Esophagus (tissue), 2 donors: Measurements from ENCODE around the gene ZNF597. TPM values are rescaled to one million over a fixed set of nuclear protein-coding genes. Genes with fewer than 3 reads are reported as not detected.

Experiments used
- H3K27ac ChIP-seq, 2 donors: one replicate each; pipeline ENCODE4 v1.5.1; 2013; ENCODE audit warnings: low read depth in 2 of 2, mild to moderate bottlenecking in 2 of 2, inconsistent platforms in 1 of 2, low read length in 1 of 2, moderate library complexity in 1 of 2
- H3K27me3 ChIP-seq, 2 donors: one replicate each; pipeline ENCODE4 v1.6.1; 2013; ENCODE audit warnings: low read length in 2 of 2, control low read depth in 1 of 2, mild to moderate bottlenecking in 1 of 2; ENCODE audit not compliant: insufficient read depth in 2 of 2, control insufficient read depth in 1 of 2
- H3K36me3 ChIP-seq, 2 donors: one replicate each; pipeline ENCODE4 v1.6.1; 2013; ENCODE audit warnings: low read length in 1 of 2; ENCODE audit not compliant: control insufficient read depth in 2 of 2, insufficient read depth in 2 of 2
- H3K4me1 ChIP-seq, 2 donors: one replicate each; pipeline ENCODE4 v1.6.1; 2013; ENCODE audit warnings: low read length in 1 of 2; ENCODE audit not compliant: control insufficient read depth in 2 of 2, insufficient read depth in 2 of 2
- H3K4me3 ChIP-seq, 2 donors: one replicate each; pipeline ENCODE4 v1.5.1; 2013; ENCODE audit warnings: low read length in 2 of 2, mild to moderate bottlenecking in 2 of 2, low read depth in 1 of 2, moderate library complexity in 1 of 2
- H3K9me3 ChIP-seq, 2 donors: one replicate each; pipeline ENCODE4 v1.6.1; 2013; ENCODE audit warnings: mild to moderate bottlenecking in 2 of 2, low read depth in 1 of 2, low read length in 1 of 2, moderate library complexity in 1 of 2; ENCODE audit not compliant: control insufficient read depth in 2 of 2, insufficient read depth in 1 of 2
- WGBS, 2 donors: extraction: QIAGEN DNeasy Blood & Tissue Kit; methylation state at CpG; one replicate each; pipeline ENCODE4 v1.1.7; 2013; 5-methylcytosine and 5-hydroxymethylcytosine counted together
- polyA plus RNA-seq, 2 donors: library from polyadenylated mRNA; stranded (reverse); fragments of 200-250 nt; gene quantifications; one replicate each; pipeline ENCODE4 v1.2.3, GENCODE V29; 2013
- donor health status: healthy with polysubstance abuse.
- donor health status: Bipolar disorder and iron deficiency.

ZNF597 gene
- polyA plus RNA-seq, 2 donors, result 0.49 to 0.53 TPM

DNA sequence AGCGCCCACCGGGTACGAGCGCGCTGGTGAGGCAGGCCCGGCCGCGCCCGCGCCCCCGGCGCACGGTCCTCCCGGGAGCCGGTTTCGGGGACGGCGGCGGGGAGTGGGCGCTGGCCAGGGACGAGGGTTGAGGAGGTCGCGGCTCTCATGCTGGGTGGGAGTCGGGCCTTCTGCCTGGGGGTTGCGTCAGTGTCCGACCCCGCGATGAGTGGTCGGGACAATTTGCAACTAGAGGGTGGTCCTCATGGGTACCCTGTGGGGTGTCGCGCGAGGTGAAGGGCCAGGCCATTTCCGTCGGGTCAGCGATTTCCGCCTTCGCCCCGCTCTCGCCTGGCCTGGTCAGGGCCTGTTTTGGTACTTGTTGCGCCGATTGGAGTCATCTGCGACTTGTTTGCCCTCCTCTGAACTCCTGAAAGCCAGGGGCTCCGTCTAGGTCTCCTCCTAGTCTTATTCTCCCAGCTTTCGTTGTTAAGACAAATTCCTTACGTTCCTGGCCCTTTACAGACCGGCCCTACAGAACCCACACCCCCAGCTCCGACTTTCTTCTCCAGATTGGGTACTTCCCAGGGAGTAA lies 15.1 kb upstream of the ZNF597 start:
- Histone ChIP-seq H3K27ac (peak overlapping the region; percentile 94 to 96), H3K36me3 (no peaks in the 10 kb centered on the region), H3K4me3 (peak overlapping the region; percentile 83 to 87), H3K9me3 (no peaks in the 10 kb centered on the region), H3K27me3 (no peaks in the 10 kb centered on the region), H3K4me1 (peaks cover 0 to 5% of the 10 kb centered on the region in 2 donors)
- WGBS, 2 donors, result 0 to 2% methylated on average over 28 to 47 of the region's 47 CpGs

DNA sequence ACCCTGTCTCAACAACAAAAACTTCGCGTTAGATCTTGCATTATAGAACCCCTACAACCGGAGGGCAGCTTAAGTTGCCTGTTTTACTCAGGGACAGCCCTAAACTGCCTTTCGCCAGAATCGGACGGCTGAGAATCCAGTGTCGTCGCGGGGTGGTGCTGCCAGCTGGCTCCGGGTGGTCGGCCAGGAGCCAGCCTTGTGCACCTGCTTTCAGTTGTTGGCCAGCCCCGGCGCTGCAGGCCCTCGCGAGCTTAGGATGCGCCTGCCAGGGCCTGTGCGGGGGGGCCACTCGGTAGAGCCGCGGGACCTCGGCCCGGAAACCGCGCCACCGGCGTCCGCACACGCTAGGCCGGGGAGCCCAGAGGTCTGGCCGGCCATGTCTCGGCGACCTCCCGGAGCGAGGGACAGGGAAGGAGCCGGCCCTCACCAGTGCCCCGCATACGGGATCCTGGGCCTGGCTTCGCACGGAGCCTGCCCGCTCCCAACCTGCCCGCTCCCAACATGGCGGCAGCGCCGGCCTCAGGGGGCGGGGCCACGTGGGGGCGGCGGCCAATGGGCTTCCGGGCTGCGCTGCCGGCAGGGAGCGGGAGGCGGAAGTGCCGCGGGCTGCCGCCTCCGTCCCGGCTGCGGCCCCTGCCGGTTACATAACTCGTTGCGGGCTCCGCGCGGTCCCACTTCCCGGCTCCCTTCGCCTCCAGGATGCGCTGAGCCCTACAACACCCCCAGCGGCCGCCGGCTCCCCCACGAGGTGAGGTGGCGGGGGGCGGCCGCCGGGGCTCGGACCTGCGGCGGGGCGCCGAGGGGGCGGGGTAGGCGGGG lies 14.3 kb upstream of the ZNF597 start:
- peaks cover 0 to 5% of the 10 kb centered on the region in 2 donors for H3K4me1 ChIP-seq
- peak overlapping the region; percentile 83 to 87 for H3K4me3 ChIP-seq
- H3K9me3 ChIP-seq, result no peaks in the 10 kb centered on the region
- 0 to 1% methylated on average over 67 to 83 of the region's 83 CpGs for WGBS, 2 donors
- no peaks in the 10 kb centered on the region for H3K27me3 ChIP-seq
- no peaks in the 10 kb centered on the region for H3K36me3 ChIP-seq
- H3K27ac ChIP-seq, result peak overlapping the region; percentile 94 to 96

DNA sequence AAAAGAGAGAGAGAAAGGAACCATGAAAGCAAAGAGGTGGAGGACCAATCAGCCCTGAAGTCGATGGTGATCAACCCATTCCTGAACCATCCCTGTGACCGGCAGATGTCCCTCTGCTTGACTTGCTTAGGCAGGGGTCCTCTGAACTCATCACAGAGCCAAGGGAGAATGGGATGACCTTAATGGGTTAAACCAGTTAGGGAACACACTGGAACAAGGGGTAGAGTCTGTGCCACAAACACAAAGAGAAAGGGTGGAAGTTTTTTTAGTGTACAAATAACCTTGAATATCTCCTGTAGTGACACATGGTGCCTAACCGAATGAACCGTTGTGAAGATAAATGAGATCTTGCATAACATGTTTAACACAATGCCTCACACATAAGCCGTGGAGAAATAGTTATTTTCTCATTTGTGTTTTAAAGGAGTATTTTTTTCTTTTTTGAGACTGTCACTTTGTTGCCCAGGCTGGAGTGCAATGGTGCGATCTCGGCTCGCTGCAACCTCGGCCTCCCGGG lies 11.4 kb upstream of the ZNF597 start:
- H3K27ac ChIP-seq, result no peak overlapping the region
- no peaks in the 10 kb centered on the region for H3K27me3 ChIP-seq
- no peak overlapping the region for H3K4me3 ChIP-seq
- no peaks in the 10 kb centered on the region for H3K36me3 ChIP-seq
- no peaks in the 10 kb centered on the region for H3K9me3 ChIP-seq
- H3K4me1 ChIP-seq, result no peaks in the 10 kb centered on the region
- 75 to 77% methylated on average over 10 of the region's 10 CpGs for WGBS, 2 donors

DNA sequence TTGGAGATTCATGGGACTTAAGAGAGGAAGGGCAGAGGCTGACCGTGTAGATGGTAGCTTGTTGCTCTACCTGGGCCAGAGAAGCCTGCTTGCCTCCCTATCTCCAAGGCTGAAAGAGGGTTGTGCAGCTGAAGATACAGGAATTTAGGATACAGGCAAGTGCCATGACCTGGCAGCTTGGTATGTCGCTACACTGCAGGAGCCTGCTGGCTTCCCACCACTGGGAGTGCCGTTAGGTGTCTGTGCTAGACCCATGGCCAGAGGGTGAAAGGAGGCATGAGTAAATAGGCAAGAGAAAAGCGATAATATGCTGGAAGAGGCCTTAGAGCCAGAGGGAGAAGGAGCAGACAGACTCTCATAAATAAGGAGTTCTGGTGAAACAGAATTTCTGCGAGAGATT lies 10.8 kb upstream of the ZNF597 start:
- Histone ChIP-seq H3K9me3 (no peaks in the 10 kb centered on the region), H3K27me3 (no peaks in the 10 kb centered on the region)
- WGBS, 2 donors, result 85 to 89% methylated on average over 5 of the region's 5 CpGs

GRCh38 chr16:3444032-3444388 lies 706 bp upstream of the ZNF597 start:
- H3K27me3 ChIP-seq, result no peaks in the 10 kb centered on the region
- H3K9me3 ChIP-seq, result peaks cover 0 to 1% of the 10 kb centered on the region in 2 donors
- H3K4me1 ChIP-seq, result no peaks in the 10 kb centered on the region
- peak overlapping the region; percentile 63 to 84 for H3K27ac ChIP-seq
- H3K4me3 ChIP-seq, result peak overlapping the region; percentile 60 to 76
- WGBS, 2 donors, result 30 to 35% methylated on average over 10 of the region's 10 CpGs
- peaks cover 0 to 5% of the 10 kb centered on the region in 2 donors for H3K36me3 ChIP-seq

More for the DNA sequence above, 10.8 kb upstream of the ZNF597 start:
- H3K4me1 ChIP-seq, result no peaks in the 10 kb centered on the region
- H3K4me3 ChIP-seq, result no peak overlapping the region
- no peak overlapping the region for H3K27ac ChIP-seq
- H3K36me3 ChIP-seq, result no peaks in the 10 kb centered on the region

- Histone ChIP-seq H3K4me1 (no peaks in the 10 kb centered on the region), H3K27me3 (no peaks in the 10 kb centered on the region), H3K4me3 (no peak overlapping the region), H3K9me3 (peaks cover 0 to 4% of the 10 kb centered on the region in 2 donors), H3K36me3 (no peaks in the 10 kb centered on the region), H3K27ac (no peak overlapping the region)
- WGBS, 2 donors, result 82 to 92% methylated on average over 4 of the region's 4 CpGs
Measured at GRCh38 chr16:3439637-3440036, 3.7 kb downstream of the ZNF597 start.

- no peaks in the 10 kb centered on the region for H3K27me3 ChIP-seq
- no peak overlapping the region for H3K4me3 ChIP-seq
- no peak overlapping the region for H3K27ac ChIP-seq
- peaks cover 0 to 3% of the 10 kb centered on the region in 2 donors for H3K4me1 ChIP-seq
- peaks cover 0 to 7% of the 10 kb centered on the region in 2 donors for H3K36me3 ChIP-seq
- H3K9me3 ChIP-seq, result peaks cover 6 to 11% of the 10 kb centered on the region in 2 donors
Measured at GRCh38 chr16:3434373-3434772, 8.9 kb downstream of the ZNF597 start.

DNA sequence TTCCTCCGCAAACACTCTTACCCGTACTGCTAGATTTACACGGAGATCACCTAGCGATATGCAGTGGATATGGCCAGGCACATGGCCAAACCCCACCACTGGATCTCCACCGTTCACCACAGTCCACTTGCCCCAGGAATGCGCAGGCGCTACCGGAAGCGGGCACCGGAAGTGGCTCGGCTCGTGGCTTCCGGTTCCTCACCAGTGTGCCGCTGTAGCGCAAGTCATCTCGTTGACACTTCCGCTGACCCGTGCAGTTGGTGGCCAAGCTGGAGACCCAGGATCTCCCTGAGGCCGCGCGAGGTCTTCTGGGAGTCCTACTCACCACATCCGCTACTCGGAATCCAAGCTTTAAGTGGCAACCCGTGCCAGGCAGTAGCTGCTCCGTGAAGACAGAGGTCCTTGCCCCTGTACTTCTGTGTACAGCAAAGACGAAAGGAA lies 11.5 kb downstream of the ZNF597 start:
- H3K4me1 ChIP-seq, result peaks cover 0 to 3% of the 10 kb centered on the region in 2 donors
- H3K4me3 ChIP-seq, result peak overlapping the region; percentile 25 to 37
- peaks cover 6 to 7% of the 10 kb centered on the region in 2 donors for H3K9me3 ChIP-seq
- WGBS, 2 donors, result 51 to 69% methylated on average over 26 of the region's 26 CpGs
- H3K27me3 ChIP-seq, result no peaks in the 10 kb centered on the region
- peak overlapping the region in 1 of 2 donors; percentile 60 for H3K27ac ChIP-seq
- H3K36me3 ChIP-seq, result peaks cover 0 to 7% of the 10 kb centered on the region in 2 donors

DNA sequence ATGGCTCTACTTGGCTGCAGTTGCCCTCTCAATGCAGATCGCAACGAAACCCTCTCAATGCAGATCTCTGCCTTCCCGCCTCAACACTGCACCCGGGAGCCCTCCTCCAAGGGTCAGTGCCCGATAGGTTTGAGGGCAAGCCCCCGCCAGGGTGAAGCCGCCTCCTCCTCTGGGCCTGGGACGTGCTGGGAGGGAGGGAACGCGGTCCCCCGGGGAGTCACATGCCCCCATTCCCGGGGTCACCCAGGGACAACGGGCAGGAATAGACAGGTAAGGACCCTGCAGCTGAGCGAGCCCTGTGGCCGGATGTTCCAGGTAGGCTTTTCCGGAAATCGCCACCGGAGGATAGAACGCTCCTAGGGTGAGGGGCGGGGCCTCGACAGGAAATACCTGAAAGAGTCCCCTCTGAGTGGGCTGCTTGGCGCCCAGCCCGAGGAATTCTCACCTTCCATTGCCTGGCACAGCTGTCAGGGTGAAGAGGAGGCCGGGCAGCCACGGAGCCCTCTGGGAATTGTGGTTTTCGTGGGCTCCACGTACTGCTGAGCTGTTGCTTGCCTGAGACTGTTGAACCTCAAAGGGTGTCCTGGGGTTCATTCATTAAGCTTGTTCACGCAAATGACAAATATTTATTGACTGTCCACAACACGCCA lies 29.4 kb downstream of the ZNF597 start:
- Histone ChIP-seq H3K36me3 (peaks cover 2 to 3% of the 10 kb centered on the region in 2 donors), H3K4me3 (no peak overlapping the region), H3K9me3 (peaks cover 25 to 40% of the 10 kb centered on the region in 2 donors), H3K4me1 (no peaks in the 10 kb centered on the region), H3K27ac (no peak overlapping the region), H3K27me3 (no peaks in the 10 kb centered on the region)
- WGBS, 2 donors, result 52% methylated on average over 27 to 29 of the region's 29 CpGs
